HG03095 (cell line): ENCODE data around the gene TTLL5.

Experiments
- ATAC-seq: cut with Tn5 transposase; IDR thresholded peaks from one replicate; pipeline ENCODE4 v1.9.1; 2021; ENCODE audit warnings: moderate library complexity; ENCODE audit not compliant: unreplicated experiment

Gene TTLL5

DNA sequence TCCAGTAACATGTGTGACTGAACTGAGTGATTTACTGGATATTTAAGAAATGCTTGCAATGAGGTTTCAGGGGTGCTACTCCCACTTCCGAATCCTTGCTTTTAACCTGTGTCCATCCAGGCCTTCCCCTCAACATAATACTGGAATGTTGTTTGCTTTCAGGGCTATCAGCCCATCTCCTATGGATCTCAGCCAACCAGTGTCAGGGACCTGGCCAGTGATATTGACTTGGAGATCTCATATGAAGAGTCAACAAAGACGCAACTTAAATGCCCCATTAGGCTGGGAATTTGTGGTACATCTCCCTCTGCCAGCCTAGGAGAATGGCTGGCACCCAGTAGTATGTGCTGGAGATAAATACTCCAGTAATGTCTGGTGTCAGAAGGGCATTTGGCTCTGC is 323.6 kb downstream of the TTLL5 start:
- ATAC-seq = no peak

DNA sequence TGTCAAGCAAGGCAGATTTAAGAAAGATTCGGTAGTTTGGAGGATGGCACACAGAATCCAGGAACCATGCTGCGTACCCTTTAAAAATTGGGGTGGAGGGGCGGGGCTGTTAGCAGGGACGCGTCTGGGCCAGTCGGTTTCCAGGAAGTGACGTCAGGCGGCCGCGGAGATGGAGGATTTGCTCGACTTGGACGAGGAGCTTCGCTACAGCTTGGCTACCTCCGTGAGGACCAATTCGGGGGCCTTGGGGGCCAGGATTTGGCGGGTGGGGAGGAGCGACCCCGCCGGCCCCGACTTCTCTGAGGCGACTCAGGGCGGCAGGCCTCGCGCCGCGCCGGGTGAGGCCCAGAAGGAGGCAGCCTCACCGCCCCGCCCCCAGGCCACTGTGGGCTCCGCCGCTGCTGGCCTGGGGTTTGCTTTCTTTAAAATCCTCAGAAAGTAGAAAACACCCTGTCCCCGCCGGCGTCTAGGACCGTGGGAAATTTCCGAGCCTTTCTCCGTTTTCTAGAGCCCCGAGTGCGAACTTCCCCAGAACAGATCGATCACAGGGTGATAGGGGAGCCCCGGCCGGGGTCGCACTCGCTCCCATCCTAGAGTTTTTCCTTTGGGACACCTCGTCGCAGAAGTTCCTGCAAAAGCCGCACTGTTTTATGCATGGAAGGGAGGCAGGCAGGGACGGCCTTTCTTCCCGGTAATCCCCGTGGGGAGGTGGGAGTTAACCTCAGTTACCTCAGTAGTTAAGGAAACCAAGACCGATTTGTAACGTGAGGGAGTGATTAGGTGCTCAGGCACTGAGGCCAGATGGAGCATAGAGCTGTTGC is 324.8 kb downstream of the TTLL5 start, which contains the start of gene IFT43:
TSS of gene IFT43 (plus strand) at position 146 of the 821 bp plus-strand sequence. CDS start at position 170, 24 bp downstream.
- ATAC-seq = peak; percentile 55

DNA sequence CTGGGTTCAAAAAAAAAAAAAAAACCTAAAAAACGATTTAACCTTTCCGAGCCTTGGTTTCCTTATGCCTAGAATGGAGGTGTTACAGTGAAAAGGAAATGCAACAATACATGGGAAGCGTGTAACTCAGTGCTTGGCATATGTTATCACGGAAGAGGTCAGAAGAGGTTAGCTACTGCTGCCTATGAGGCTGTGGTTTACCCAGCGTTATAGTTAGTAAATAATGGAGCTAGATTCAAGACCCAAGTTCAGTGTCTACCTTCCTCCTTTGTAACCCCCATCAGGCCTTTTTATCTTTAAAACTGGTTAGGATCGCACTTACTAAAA is 325.4 kb downstream of the TTLL5 start:
- ATAC-seq = no peak

DNA sequence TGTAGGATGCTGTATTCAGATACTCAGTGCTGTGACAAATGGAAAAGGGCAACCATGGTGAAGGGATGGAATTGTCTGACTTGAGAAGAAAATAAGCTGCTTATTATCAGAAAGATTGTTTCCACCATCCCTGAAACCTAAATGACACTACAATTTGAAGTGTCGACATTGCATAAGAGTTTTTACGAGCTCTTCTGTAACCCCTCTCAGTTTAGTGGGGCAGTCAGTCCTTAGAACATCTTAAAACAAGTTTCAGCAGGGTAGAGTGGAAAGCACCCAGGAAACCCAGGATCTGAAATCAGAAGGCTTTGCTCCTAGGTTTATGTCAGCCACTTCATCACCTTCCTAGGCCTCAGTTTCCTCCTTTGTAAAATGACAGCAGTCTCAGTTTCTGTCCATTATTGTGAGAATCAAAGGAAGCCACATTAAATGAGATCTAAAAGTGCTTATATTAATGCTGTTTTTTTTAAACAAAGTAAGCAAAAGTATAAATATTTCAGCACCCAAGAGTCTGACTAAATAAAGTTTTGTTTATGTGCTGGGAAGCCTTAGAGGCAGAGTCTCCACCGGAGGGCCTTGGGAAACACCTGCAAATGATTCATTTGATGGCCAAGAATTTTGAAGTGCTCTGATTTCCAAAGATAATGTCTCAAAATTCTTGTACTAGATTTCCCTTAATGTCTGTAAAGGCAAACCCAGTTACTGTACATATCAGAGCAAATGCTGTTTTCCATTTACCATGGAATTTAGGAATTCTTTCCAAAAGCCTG is 326.3 kb downstream of the TTLL5 start:
- no peak for ATAC-seq

DNA sequence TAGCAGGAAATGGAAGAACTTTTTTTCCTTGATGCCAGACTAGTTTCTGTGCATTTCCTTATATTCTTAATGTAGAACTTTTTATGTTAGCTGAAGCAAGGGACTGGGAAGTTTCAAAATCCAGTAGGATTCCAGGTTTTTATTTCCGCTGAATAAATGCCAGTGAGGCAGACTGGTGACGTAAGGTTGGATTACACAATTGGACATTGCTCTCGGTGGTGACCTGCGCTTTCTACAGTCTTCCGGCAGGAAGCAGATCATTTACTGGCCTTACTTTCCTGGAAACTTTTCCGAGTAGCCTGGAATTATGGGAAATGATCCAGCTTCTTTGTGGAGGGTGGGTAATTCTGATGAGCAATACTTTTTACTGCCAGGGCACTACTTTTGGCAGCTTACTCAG is 328.1 kb downstream of the TTLL5 start:
- no peak for ATAC-seq

DNA sequence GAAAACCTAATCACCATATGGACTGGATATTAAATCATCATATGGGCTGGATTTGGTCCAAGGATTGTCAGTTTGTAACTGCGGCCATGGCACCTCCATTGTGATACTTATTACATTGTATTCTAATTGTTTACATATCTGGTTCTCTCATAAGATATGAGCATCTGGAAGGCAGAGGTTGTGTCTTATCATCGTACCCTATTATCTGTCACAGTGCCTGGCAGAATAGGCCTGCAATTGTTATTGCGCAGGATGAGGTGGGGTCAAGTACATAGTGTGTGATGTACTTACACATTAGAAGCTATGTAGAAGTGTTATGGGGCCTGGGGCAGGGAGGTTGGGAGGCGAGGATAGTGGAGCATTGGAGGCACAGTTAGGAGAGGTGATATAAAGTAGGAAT is 329.3 kb downstream of the TTLL5 start:
- ATAC-seq = no peak

DNA sequence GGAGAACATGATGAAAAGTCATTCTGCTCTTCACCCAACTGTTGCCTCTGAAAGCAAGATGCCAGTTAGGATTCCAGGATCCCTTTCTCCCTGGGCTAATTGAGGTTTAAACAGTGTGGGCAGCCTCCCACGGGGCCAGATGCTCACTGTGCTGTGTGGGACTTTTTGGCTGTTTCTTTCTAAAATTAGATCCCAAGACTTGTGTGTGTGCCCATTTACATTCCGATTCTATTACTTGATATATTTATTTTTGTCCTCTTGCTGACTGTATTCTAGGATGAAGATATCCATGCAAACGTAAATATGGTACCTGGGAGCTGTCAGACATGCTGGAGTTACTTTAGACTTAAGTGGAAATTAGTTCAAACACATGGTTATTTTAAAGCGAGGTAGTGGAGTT is 330.7 kb downstream of the TTLL5 start:
- ATAC-seq = no peak

DNA sequence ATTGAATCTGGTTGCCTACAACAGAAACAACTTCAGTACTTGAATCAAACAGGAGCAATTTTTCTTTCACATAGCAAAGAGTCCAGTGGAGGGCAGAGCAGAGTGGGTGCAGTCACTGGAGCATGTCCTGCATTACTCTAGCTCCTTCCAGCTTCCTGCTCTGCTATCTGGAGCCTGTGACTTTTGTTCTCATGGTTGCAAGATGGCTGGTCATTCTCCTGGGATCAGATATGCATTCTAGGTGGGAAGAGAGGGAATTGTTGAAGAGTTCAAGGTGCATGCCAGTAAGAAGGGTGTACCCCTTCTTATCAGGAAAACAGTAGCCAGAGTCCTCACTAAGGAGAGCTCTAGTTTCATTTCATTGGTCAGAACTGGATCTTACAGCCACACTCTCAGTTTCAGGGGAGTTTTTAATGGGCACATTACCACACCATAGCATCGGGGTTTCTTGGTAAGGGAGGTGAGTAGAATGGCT is 332.6 kb downstream of the TTLL5 start:
- peak; percentile 69 for ATAC-seq

DNA sequence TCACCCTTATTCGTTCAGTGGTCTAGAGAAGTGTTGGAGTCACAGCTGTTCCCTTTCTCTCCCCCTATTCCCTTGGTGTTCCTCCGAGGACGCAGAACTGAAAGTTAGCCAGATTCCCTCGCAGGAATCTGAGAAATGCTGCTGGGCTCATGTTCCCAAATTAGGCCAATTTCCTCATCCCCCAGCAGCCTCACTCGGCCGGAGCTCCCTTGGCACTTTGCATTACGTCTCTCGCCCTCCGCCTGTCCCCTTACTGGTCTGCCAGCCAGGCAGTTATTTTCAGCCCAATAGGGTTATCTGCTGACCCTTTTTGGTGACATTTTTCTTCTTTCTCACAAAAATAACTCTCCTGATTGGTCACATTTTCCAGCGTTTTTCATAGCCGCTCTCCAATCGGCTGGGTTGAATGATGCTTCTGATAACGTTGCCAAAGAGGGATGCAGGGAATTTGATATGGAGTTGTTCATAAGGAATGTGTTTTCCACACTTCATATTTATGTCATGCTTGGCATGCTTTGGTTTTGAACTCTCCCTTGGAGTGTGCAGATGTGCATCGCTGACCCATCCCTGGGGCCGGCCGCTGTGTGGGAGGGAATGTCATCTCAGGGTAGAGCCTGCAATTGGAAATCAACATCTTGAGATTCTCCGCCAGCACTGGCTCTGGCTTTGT is 334.5 kb downstream of the TTLL5 start:
- ATAC-seq = no peak

DNA sequence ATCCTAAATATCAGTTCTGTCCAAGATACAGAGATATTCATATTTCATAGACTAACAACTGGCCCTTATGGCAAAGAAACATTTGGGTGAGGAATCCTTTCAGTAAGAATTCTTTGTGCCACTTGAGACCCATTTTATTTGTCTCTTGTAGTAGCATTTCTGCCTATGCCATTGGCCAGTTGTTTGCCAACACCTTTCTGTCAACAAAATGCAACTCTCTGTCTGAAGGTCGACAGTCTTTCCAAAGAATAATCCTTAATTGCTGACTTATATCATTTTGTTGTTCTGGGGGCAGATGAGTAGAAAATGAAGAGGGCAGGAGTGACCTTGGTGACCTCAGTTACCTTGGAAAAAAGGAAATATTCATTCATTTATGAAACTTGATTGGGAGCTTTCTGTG is 335.4 kb downstream of the TTLL5 start:
- ATAC-seq = no peak

DNA sequence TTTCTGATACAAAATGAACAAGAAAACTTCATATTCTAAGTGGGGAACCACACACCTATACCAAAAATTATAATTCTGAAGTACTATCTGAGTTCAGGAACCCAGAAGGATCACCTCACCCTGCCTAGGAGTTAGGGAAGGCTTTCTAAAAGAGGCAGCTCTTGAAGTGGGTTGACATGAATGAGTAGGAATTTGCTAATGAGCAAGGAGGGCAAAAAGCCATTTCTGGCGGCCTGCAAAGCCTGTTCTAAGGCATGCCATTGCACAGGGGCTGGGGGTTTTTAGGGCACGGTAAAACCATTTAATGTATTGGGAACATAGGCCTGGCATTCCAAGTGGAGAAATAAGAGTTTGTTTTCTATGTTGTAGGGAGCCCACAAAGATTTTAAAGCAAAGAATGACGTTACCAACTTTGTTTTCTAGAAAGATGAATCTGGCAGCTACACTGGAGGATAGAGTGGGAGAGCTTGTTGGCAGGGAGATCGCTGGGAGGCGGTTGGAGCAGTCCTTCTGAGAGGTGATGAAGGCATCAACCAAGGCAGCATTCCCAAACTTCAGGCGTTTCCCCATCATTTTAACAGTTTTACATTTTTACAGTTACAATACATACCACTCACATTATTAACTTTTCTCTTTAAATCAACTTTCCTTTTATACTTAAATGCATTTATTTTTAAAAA is 338.6 kb downstream of the TTLL5 start:
- no peak for ATAC-seq

DNA sequence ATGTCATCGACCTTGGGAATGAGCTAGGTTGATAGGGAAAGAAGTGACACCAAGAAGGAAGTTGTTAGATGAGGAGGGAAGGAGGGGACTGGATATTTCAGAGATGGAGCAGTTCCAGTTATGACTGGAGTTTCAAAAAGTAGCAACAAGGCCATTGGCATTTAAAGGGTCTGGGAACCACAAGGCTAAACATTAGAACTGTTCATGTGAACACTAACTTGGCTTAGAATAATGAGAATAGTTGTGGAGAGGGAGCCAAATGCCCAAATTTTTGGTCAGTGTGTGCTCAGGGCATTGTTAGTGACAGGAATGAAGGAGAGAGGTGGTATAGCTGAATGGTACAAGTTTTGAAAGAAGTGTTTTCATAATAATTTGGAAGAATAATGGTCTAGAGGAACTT is 341.3 kb downstream of the TTLL5 start:
- ATAC-seq = no peak
